Right ventricle myocardium inferior (tissue), 1 donor: ENCODE results near the gene SUFU. TPM values are rescaled to one million over a fixed set of nuclear protein-coding genes. Genes with fewer than 3 reads are reported as not detected.
"Not testable (repeated sequence)": the region's sequence is repeated elsewhere in the genome, so short reads cannot be mapped to it uniquely, and the experiment has no call there.

Experiments
- ATAC-seq: fragments of 200-7000 bp; cut with Tn5 transposase; one replicate; pipeline ENCODE4 v1.9.1; 2020; ENCODE audit warnings: mild to moderate bottlenecking, moderate library complexity
- DNase-seq: peaks from one replicate; pipeline ENCODE4 v3.0.0; 2021; ENCODE audit errors: missing footprints
- intact Hi-C: fragments of 100-400 bp; cut with DNase I; formaldehyde crosslinking; loops from one replicate; pipeline ENCODE4 v1.11.0; 2022
- total RNA-seq: library from RNA; stranded (reverse); fragmentation: NEBNext Ultra II Directional; extraction: Animal tissue kit (Norgen Biotek cat#: 25700); gene quantifications from one replicate; pipeline ENCODE4 v1.2.1, GENCODE V29; 2021
- donor health status: DM: no; HTN: yes; CAD: no; lungs with severe emphysema.

Gene SUFU
- total RNA-seq, 1 donor from 2014 or later, result 7.8 TPM

- no peak for ATAC-seq
- no peak for DNase-seq
- intact Hi-C loops, result loop anchor here (5.0 kb wide), 1 partner anchor 248 kb away; the partner anchor contains the start of gene ELOVL3
These were observed 28.2 kb upstream of the SUFU start for GRCh38 chr10:102475451-102476040.

DNA sequence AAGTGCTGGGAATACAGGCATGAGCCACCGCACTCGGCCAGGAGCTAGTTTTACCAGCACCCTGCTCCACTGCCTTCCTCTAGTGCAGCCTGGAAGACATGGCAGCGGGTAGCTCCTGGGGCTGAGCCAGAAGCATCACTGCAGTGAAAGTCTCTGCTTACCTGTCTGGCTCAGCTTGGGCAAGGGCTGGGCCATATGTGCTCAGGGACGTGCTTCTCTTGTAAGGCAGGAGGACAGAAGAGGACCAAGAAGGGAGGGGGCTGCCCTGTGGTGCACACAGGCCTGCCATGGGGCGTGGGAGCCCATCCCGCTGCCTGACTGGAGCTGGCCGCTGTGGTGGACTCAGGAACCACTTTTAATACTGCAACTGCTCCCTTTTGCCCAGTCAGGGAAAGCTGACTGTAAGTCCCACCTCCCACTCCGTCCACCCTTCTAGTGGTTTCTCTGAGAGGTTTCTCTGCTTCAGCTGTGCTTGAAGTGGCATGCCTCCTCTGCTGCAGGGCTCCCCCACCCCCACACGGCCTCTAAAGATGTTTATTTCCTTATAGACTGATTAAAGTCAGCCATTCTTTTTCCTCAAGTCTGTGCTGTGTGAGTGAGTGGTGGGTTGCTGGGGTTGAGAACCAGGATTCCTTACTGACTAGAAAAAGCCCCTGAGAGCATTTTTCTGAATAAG is 27.2 kb upstream of the SUFU start:
- DNase-seq, result no peak
- no peak for ATAC-seq
- intact Hi-C loops, result loop anchor here (5.0 kb wide), 1 partner anchor 249 kb away; the partner anchor contains the start of gene ELOVL3

- no peak for ATAC-seq
- no peak for DNase-seq
- intact Hi-C loops, result loop anchor here (2.0 to 5.0 kb wide), 2 partner anchors 85 to 252 kb away; partner anchors contain the start of genes ELOVL3 and NFKB2
These were observed 24.1 kb upstream of the SUFU start for GRCh38 chr10:102479651-102480050.

- no peak for DNase-seq
- no peak for ATAC-seq
- intact Hi-C loops, result no loop called here
These were observed 23.4 kb upstream of the SUFU start for GRCh38 chr10:102480396-102480795.

GRCh38 chr10:102484021-102484420 is 19.8 kb upstream of the SUFU start:
- ATAC-seq (no peak), DNase-seq (no peak)
- intact Hi-C loops, result no loop called here

GRCh38 chr10:102485093-102485784 is 18.5 kb upstream of the SUFU start:
- intact Hi-C loops, result no loop called here
- no peak for DNase-seq
- ATAC-seq, result no peak

DNA sequence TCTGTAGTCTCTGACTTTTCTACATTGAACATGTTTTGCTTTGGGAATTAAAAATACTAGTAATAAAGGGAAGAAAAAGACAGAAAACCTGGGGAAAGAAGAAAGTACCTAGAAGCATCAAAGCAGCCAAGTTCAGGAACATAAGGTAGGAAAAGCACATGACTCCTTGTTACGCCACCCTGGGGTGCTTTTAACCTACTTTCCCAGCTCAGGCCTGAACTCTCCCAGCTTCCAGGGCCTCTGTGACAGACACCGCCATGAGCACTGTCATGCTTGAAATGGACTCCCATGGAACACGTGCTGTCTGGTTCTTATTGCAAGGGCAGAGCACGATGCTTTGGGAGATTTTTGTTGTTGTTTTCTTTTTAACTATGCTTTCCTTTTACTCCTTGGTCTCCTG is 12.6 kb upstream of the SUFU start:
- DNase-seq (no peak), ATAC-seq (no peak)
- intact Hi-C loops, result no loop called here

GRCh38 chr10:102492344-102492939 is 11.3 kb upstream of the SUFU start:
- no peak for ATAC-seq
- intact Hi-C loops, result no loop called here

GRCh38 chr10:102492983-102493382 is 10.8 kb upstream of the SUFU start:
- DNase-seq, result no peak
- peak; percentile 82 for ATAC-seq
- intact Hi-C loops, result no loop called here

More at GRCh38 chr10:102492344-102492939, 11.3 kb upstream of the SUFU start:
- DNase-seq, result no peak

GRCh38 chr10:102493771-102494170 is 10.0 kb upstream of the SUFU start:
- ATAC-seq (no peak), DNase-seq (no peak)
- intact Hi-C loops, result no loop called here

- DNase-seq, result no peak
- no peak for ATAC-seq
- intact Hi-C loops, result no loop called here
These were observed 6.2 kb upstream of the SUFU start for GRCh38 chr10:102497545-102497944.

DNA sequence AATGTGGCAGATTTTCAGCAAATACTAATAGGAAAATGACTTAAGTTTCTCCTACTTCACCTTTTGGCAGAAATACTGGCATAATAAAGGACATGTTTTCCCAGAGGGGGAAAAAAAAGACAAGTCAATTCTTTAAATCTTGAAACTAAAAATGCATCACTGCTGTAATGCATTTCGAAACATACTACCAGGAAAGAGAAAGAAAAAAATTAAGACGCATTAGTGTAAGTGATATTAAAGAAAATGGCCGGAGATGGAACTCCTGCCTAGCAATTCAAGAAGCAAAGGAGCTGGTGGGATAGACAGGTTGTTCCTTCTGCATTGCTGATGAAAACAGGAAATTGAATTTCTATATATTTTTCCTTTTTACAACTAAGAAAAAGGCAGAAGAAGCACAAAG is 4.4 kb upstream of the SUFU start:
- no peak for DNase-seq
- ATAC-seq, result no peak
- intact Hi-C loops, result no loop called here

DNA sequence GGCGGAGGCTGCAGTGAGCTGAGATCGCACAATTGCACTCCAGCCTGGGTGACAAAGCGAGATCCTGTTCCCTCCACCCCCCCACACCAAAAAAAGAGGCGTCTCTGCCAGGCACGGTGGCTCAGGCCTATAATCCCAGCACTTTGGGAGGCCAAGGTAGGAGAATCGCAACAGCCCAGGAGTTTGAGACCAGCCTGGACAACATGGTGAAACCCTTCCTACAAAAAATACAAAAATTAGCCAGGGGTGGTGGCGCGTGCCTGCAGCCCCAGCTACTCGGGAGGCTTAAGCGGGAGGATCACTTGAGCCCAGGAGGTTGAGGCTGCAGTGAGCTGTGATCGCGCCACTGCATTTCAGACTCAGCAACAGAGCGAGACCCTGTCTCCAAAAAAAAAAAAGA is 3.1 kb upstream of the SUFU start:
- ATAC-seq, DNase-seq: not testable (repeated sequence)
- intact Hi-C loops, result loop anchor here (5.0 kb wide), 3 partner anchors 38 to 103 kb away; partner anchors contain the start of gene NFKB2

- ATAC-seq (no peak), DNase-seq (no peak)
- intact Hi-C loops, result loop anchor here (2.0 to 5.0 kb wide), 5 partner anchors 39 to 141 kb away; partner anchors contain the start of gene NFKB2
These were observed 2.4 kb upstream of the SUFU start for GRCh38 chr10:102501201-102502028.

DNA sequence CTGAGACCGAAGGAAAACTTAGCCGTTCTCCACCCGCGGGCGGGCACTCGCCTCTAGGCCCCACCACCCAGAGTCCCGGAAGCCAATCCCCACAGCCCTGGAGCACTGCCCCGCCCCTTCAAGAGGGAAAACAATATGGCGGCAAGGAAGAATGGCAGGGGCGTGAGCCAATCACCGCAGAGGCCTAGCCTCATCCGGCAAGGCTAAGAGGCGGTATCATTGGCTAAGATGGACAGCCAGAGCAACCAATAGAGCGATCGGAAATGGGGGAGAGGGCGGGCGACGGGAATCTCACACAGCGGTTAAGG is 1.8 kb upstream of the SUFU start:
- intact Hi-C loops, result loop anchor here (2.0 to 5.0 kb wide), 5 partner anchors 40 to 141 kb away; partner anchors contain the start of gene NFKB2
- DNase-seq (peak; percentile 99), ATAC-seq (peak; percentile 89)

DNA sequence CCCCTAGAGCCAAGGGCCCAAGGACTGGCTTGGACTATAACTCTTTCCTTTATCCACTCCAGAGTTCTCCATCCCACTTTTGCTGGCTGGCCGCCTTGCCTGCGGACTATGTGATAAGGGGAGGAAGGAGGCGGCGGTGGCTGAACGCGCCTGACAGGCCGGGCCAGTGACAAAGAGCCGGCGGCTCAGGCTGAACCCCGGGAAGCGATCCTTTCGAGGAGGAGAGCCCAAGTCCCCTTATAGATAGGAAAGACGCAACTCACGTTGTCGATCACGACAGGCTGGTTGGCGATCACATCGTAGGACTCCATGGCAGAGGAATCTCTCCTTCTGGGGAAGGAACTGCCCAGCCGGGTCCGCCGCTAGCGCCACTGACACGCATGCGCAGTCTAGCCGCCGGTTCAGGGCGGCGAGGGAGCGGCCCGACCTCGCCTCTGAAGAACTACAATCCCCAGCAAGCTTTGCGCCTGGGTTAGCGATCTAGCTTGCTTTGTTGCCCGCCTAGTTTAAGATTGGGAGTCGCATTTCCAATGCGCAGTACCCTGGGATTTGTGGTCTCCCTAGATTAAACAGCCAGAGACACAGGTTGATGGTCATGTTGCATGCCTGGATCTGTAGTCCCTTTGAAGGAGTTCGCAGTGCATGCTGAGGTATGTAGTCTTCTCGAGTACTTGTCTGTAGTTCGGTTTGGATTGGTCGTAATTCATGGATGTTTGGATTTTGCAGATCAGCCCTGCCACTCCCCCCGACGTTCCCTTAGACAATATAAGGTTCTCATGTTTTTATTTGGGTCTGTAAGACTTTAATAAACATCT is 1.2 kb upstream of the SUFU start, which contains the start of gene ACTR1A:
TSS of gene ACTR1A (minus strand) at position 376 of the 815 bp plus-strand sequence. CDS start at position 311, 65 bp downstream.
- intact Hi-C loops, result loop anchor here (2.0 to 5.0 kb wide), 5 partner anchors 40 to 140 kb away; partner anchors contain the start of gene NFKB2
- ATAC-seq (peak; percentile 84), DNase-seq (peak; percentile 97)

DNA sequence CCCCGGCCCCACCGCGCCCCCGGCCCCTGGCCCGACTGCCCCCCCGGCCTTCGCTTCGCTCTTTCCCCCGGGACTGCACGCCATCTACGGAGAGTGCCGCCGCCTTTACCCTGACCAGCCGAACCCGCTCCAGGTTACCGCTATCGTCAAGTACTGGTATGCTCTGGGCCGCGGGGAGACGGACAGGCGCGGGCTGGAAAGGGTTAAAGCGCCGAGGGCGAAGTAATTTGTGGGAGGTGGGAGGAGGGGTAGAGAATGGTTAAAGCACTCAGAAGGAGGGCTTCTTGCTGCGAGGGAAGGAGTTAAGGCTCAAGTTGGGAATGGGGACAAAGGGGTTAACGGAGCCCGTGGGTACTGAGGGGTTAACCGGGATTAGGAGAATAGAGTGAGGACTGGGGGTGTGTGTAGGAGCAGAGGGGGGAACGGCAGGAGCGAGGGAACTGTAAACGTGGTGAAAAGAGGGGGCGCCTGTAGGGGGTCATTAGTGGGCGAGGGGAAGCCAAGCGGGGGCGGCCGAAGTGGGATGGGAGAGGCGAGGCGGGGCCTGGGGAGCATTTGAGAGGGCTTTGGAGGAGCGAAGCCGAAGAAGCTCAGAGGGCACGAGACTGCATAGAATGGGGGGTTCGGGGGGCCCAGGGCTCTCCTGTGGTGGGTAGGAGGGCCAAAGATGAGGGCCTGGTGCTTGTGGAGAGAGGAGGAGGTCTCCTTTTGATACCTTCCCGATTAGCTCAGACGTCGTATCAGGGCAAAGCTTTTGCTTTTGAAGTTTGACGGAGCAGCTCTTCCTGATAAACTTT is 605 bp downstream of the SUFU start:
- no peak for ATAC-seq
- intact Hi-C loops, result loop anchor here (5.0 kb wide), 3 partner anchors 42 to 107 kb away; partner anchors contain the start of gene NFKB2
- DNase-seq, result peak; percentile 71
